Nephron progenitor cell (in vitro differentiated cells): Measurements from ENCODE around the gene CIB1.
"Not testable (repeated sequence)": the region's sequence is repeated elsewhere in the genome, so short reads cannot be mapped to it uniquely, and the experiment has no call there.

Experiments
- DNase-seq: peaks from one replicate; pipeline ENCODE4 v3.0.0; 2021
- H3K27ac Mint-ChIP-seq: 2 replicates; pipeline ENCODE4 v1.8.0; 2021; ENCODE audit warnings: mild to moderate bottlenecking, moderate library complexity, mixed read lengths
- H3K27me3 Mint-ChIP-seq: 2 replicates; pipeline ENCODE4 v1.8.0; 2021; ENCODE audit warnings: mild to moderate bottlenecking, low read depth, mixed read lengths; ENCODE audit not compliant: poor library complexity
- H3K36me3 Mint-ChIP-seq: 2 replicates; pipeline ENCODE4 v1.8.0; 2021; ENCODE audit warnings: low read depth, mixed read lengths
- H3K4me1 Mint-ChIP-seq: 2 replicates; pipeline ENCODE4 v1.8.0; 2021; ENCODE audit warnings: mixed read lengths
- H3K4me3 Mint-ChIP-seq: 2 replicates; pipeline ENCODE4 v1.8.0; 2021; ENCODE audit warnings: mild to moderate bottlenecking, moderate library complexity, mixed read lengths
- H3K9me3 Mint-ChIP-seq: 2 replicates; pipeline ENCODE4 v1.8.0; 2021; ENCODE audit warnings: mild to moderate bottlenecking, moderate library complexity, mixed read lengths
- TF ChIP-seq, protein P1 (sequence below): fragments of 200-600 bp; sonication (generic); IDR thresholded peaks from 2 replicates; pipeline ENCODE4 v1.5.0; 2021; ENCODE audit warnings: antibody characterized with exemption

CIB1 gene

DNA sequence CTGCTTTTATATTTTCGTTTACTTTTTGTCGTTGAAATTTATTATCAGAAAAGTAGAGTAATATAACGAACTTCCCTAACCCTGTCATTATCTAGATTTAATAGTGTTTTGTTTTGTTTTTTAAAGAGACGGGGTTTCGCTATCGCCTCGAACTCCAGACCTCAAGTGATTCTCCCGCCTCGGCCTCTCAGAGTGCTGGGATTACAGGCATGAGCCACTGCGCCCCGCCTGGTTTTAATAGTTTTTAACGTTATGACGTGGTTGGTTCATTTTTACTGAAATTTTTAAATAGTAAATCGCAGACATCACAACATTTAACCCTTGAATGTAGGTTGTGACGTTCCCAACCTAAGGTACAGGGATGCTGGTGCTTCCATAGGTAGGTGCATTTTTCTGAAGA is 32.7 kb upstream of the CIB1 start:
- Mint-ChIP-seq H3K27ac (peak overlapping the region; percentile 98), H3K4me3 (peak overlapping the region; percentile 97), H3K9me3 (no peaks in the 10 kb centered on the region), H3K27me3 (peaks cover 8% of the 10 kb centered on the region), H3K4me1 (peaks cover 54% of the 10 kb centered on the region), H3K36me3 (peaks cover 38% of the 10 kb centered on the region)
- DNase-seq, result no peak
- TF ChIP-seq, protein P1, sequence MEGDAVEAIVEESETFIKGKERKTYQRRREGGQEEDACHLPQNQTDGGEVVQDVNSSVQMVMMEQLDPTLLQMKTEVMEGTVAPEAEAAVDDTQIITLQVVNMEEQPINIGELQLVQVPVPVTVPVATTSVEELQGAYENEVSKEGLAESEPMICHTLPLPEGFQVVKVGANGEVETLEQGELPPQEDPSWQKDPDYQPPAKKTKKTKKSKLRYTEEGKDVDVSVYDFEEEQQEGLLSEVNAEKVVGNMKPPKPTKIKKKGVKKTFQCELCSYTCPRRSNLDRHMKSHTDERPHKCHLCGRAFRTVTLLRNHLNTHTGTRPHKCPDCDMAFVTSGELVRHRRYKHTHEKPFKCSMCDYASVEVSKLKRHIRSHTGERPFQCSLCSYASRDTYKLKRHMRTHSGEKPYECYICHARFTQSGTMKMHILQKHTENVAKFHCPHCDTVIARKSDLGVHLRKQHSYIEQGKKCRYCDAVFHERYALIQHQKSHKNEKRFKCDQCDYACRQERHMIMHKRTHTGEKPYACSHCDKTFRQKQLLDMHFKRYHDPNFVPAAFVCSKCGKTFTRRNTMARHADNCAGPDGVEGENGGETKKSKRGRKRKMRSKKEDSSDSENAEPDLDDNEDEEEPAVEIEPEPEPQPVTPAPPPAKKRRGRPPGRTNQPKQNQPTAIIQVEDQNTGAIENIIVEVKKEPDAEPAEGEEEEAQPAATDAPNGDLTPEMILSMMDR, result no peak

DNA sequence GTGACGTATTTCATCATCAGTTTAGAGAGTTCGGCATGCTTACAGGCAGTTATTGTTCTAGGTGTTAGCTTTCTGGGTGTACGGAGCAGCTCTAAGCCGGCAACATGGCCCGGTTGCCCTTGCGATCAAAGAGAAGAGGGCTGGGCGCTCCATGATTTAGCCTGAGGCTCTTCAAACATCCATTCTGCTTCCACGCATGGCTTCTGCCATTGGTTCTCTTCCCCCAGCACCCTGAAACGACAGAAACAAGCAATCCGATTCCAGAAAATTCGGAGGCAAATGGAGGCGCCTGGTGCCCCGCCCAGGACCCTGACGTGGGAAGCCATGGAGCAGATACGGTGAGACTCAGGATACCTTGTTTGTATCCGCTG is 32.3 kb upstream of the CIB1 start:
- TF ChIP-seq, protein P1, result no peak
- H3K27ac Mint-ChIP-seq, result peak overlapping the region; percentile 98
- peaks cover 34% of the 10 kb centered on the region for H3K36me3 Mint-ChIP-seq
- peak overlapping the region; percentile 97 for H3K4me3 Mint-ChIP-seq
- H3K4me1 Mint-ChIP-seq, result peaks cover 54% of the 10 kb centered on the region
- H3K9me3 Mint-ChIP-seq, result no peaks in the 10 kb centered on the region
- peak; percentile 29 for DNase-seq
- peaks cover 10% of the 10 kb centered on the region for H3K27me3 Mint-ChIP-seq

- H3K9me3 Mint-ChIP-seq, result no peaks in the 10 kb centered on the region
- H3K4me3 Mint-ChIP-seq, result peak within 1 kb of the TSS; percentile 97
- peaks cover 10% of the 10 kb centered on the region for H3K27me3 Mint-ChIP-seq
- peaks cover 29% of the 10 kb centered on the region for H3K36me3 Mint-ChIP-seq
- DNase-seq, result peak; percentile 86
- TF ChIP-seq, protein P1, result no peak
- H3K4me1 Mint-ChIP-seq, result peaks cover 53% of the 10 kb centered on the region
- H3K27ac Mint-ChIP-seq, result peak within 1 kb of the TSS; percentile 98
Measured at GRCh38 chr15:90265271-90266060, 31.7 kb upstream of the CIB1 start, which contains the start of gene NGRN. TSS of gene NGRN (plus strand) at chr15:90265672. CDS start at chr15:90265713, 41 bp downstream.

DNA sequence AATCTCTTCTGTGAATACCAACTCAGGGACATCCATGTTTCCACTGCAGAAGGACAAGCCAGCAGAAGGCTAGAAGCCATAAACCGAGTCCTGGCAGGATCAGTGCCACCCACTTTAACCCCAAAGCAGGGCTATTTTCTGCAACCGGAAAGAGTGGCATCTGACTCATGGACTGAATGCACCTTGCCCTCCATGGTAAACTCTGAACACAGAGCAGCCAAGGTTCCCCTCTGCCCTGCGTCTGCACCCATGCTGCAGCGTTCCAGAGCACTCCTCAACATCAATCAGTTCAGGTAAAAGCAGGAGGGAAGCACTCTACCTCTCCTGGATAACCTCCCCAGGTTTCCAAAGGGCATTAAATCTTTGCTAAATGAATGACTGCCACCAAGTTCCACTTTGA is 30.9 kb upstream of the CIB1 start:
- H3K27ac Mint-ChIP-seq, result peak overlapping the region; percentile 97
- no peaks in the 10 kb centered on the region for H3K9me3 Mint-ChIP-seq
- no peak for DNase-seq
- H3K4me1 Mint-ChIP-seq, result peaks cover 45% of the 10 kb centered on the region
- peak overlapping the region; percentile 97 for H3K4me3 Mint-ChIP-seq
- TF ChIP-seq, protein P1, result no peak
- peaks cover 10% of the 10 kb centered on the region for H3K27me3 Mint-ChIP-seq
- peaks cover 21% of the 10 kb centered on the region for H3K36me3 Mint-ChIP-seq

DNA sequence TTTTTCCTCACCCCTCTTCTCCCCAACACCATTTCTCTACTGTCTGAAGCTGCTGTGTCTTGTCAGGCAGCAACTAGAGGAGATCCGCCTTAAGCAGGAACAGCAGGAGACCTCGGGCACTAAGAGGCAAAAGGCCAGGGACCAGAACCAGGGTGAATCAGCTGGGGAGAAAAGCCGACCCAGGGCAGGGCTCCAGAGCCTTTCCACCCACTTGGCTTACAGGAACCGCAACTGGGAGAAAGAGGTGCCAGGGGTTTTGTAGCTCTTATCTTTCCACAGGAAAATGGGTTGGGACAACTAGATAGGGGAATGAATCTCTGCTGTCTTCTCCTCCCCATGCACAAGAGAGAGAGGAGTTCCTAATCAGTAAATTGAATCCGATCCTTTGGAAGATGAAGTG is 28.7 kb upstream of the CIB1 start:
- H3K36me3 Mint-ChIP-seq, result peaks cover 5% of the 10 kb centered on the region
- H3K27ac Mint-ChIP-seq, result peak overlapping the region; percentile 8
- H3K9me3 Mint-ChIP-seq, result no peaks in the 10 kb centered on the region
- TF ChIP-seq, protein P1, result no peak
- peaks cover 10% of the 10 kb centered on the region for H3K27me3 Mint-ChIP-seq
- no peak overlapping the region for H3K4me3 Mint-ChIP-seq
- peaks cover 25% of the 10 kb centered on the region for H3K4me1 Mint-ChIP-seq
- DNase-seq, result no peak

GRCh38 chr15:90261811-90262210 is 28.1 kb upstream of the CIB1 start:
- H3K27ac Mint-ChIP-seq, result no peak overlapping the region
- H3K27me3 Mint-ChIP-seq, result peaks cover 10% of the 10 kb centered on the region
- H3K9me3 Mint-ChIP-seq, result no peaks in the 10 kb centered on the region
- peaks cover 19% of the 10 kb centered on the region for H3K4me1 Mint-ChIP-seq
- TF ChIP-seq, protein P1, result no peak
- no peak overlapping the region for H3K4me3 Mint-ChIP-seq
- no peaks in the 10 kb centered on the region for H3K36me3 Mint-ChIP-seq
- DNase-seq, result no peak

DNA sequence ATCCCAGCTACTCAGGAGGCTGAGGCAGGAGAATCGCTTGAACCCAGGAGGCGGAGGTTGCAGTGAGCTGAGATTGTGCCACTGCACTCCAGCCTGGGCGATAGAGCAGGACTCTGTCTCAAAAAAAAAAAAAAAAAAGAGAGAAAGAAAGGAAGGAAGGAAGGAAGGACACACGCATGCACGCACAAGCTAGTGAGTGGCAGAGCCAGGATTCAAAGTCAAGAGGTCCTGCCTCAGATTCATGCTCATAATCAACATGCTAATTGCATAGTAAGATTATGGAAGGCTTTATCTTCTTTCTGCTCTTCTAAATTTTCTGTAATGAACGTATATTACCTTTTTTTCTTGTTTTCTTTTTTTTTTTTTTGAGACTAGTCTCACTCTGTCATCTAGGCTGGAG is 27.0 kb upstream of the CIB1 start:
- H3K9me3 Mint-ChIP-seq, DNase-seq, H3K27ac Mint-ChIP-seq, H3K4me3 Mint-ChIP-seq, H3K36me3 Mint-ChIP-seq: not testable (repeated sequence)
- H3K4me1 Mint-ChIP-seq, result peaks cover 12% of the 10 kb centered on the region
- H3K27me3 Mint-ChIP-seq, result peaks cover 10% of the 10 kb centered on the region
